COR-L47 (cell line): ENCODE measurements around the gene ZFAND3.
"Not testable (repeated sequence)": the region's sequence is repeated elsewhere in the genome, so short reads cannot be mapped to it uniquely, and the experiment has no call there.

Source experiments
- DNase-seq: peaks from one replicate; lab custom pipeline; 2025; lab: John Stamatoyannopoulos, UW

Gene ZFAND3

GRCh38 chr6:38049861-38050397, 230.4 kb downstream of the ZFAND3 start:
- not testable (repeated sequence) for DNase-seq

GRCh38 chr6:38051819-38052434, 232.4 kb downstream of the ZFAND3 start:
- no peak for DNase-seq

DNA sequence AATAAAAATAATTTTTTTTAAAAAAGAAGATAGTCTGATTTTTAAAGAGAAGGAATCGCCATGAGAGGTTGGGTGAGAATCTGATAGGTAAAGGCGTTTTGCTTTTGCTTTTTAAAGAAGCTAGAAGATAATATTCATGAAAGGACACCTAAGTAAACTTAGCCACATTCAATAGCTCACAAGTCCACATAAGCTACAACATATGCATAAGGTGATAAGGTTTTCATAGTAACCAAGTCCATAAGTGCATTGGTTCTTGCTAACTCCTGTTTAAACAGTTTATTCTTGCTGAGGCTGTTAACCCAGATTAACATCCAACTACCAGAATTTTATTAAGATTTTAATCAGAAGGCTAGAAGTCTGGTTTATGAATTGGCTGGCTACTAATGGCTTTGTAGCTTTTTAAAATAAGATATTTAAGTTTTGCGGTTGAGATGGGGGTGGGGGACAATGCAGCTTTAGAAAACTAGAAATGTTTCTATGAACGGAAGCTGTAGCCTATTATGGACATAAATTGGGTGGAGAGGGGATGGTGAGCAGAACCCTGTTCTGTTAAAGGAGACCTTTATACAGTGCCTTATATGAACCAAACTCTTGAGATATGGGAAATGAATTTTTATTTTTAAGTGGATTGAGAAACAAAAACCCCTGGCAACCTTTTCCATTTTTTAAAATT, 235.1 kb downstream of the ZFAND3 start:
- no peak for DNase-seq

DNA sequence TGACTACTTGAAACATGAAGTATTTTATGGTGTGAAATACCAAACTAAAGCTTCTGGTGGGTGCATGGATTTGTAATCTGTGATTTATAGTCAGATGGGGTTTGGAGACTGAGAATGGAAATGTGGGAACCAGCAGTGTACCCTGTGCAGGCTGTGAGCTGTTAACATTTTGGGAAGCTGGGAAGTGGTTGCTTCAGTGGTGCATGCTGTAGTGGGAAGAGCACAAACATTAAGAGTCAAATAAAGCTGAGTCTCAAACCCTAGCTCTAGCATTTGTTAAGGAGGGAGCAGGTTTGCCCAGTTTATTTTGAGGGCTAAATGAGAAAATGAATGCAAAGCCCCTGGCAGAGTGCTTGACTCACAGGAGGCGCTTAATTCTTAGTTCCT, 235.7 kb downstream of the ZFAND3 start:
- no peak for DNase-seq

- no peak for DNase-seq
Observed at GRCh38 chr6:38056361-38056760, 236.8 kb downstream of the ZFAND3 start.

- no peak for DNase-seq
Observed at GRCh38 chr6:38057994-38058393, 238.5 kb downstream of the ZFAND3 start.

- no peak for DNase-seq
Observed at GRCh38 chr6:38062066-38062465, 242.5 kb downstream of the ZFAND3 start.

DNA sequence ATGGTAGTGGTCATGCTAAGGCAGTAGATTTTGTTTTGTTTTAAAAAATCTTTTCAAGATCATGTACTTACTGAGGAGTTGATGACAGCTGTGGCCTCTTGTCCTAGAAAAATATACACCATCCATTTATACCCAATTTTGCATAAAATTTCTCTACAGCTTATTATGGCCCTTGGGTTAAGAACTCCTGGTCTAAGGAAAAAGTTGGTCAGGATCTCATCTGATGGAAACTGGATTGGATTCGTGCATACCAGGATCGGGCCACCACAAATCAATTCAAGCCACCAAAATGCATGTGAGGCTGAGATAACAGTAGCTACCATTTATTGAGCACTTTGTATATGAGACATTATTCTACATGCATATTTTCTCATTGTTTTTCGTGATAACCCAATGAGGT, 244.4 kb downstream of the ZFAND3 start:
- DNase-seq, result no peak

DNA sequence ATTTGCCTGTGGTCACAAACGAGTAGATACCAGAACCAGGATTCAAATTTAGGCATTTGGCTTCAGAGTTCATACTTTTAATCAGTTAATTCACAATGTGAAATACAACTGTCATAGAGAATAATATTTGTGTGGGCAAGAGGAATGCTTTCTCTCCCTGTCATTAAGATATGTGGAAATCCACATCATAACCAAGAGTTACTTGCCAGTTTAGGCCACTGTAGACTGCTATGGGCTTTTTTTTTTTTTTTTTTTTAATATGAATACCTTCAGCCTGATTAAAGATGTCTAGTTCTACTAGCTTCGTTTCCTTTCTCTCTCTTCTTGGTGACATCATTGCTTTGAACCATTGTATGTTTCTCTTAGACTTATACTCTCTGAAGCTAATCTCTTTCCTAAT, 244.9 kb downstream of the ZFAND3 start:
- DNase-seq, result no peak

DNA sequence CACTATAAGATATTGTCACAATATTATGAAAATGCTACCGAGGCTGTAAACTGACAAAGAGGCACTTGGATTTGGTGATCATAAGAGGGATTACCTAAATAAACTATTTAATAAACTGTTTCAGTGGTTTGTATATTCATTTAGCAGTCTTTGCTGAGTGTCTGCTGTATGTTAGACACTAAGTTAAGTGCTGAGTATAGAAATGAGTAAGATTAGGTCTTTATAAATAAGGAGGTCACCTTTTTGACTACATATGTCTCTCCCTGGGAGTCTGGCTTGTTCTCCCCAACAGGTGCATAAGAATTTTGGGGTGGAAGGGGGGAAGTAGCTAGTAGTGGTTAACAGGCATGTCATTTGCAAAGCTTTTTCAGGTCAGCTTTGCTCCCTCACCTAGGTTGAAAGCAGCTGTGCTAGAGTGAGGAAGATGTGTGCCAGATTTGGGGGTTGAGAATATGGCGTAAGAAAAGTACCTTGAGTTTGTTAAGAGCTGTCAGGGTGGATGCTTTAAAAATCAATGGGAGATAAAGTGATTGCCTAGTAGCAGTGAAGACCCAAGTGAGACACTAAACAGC, 246.3 kb downstream of the ZFAND3 start:
- no peak for DNase-seq

DNA sequence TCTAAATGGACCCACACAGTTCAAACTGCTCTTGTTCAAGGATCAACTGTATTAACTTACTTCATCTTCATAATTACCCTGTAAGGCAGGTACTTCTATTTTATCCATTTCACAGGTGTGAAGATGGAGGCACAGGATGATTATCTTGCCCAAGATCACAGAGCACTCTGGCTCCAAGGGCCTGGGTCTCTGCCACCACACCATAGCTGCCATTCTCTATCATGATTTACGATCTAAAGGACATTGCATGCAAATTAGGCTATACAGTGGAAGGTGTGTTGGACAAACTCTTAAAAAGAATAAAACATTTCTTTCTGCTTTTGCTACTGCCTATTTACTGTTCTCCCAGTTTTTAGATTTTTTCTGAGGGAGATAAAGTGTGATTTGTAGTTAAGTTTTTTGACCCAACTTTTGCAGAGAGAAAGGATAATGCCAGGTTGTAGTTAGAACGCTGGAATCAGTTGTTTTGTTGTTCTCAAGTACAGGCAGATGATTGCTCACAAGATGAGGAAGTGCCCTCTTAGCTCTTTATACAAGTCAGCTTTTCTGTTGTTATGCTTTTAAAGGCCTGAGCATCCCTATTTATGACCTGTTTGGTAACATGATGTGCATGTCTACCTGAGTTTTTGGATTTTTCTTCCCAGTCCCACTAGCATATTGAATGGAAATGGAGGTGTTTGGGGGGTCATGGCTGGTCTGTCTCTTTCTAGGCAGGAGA, 247.9 kb downstream of the ZFAND3 start:
- DNase-seq, result no peak

GRCh38 chr6:38068854-38069590, 249.5 kb downstream of the ZFAND3 start:
- DNase-seq, result no peak

- no peak for DNase-seq
Observed at GRCh38 chr6:38077488-38078030, 258.0 kb downstream of the ZFAND3 start.

GRCh38 chr6:38078671-38079070, 259.1 kb downstream of the ZFAND3 start:
- no peak for DNase-seq

- no peak for DNase-seq
Observed at GRCh38 chr6:38079107-38079506, 259.6 kb downstream of the ZFAND3 start.

GRCh38 chr6:38079537-38079936, 260.0 kb downstream of the ZFAND3 start:
- DNase-seq, result no peak

DNA sequence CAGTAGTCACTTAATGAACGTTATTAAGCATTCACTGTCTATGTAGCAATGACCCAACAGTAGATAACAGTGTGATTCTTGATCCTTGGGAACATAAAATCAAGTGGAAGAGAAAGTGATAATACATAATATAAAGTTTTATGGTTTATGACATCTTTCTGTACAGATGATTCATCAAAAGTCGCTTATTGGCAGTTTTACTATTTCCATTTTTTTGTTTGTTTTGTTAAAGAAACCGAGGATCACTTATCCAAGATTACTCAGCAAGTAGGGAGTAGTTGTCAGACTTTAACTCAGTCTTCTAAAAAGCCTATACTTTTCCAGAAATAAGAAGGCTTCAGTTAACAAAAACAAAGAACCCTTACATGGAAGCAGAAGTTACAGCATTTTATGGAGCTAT, 260.8 kb downstream of the ZFAND3 start:
- no peak for DNase-seq

DNA sequence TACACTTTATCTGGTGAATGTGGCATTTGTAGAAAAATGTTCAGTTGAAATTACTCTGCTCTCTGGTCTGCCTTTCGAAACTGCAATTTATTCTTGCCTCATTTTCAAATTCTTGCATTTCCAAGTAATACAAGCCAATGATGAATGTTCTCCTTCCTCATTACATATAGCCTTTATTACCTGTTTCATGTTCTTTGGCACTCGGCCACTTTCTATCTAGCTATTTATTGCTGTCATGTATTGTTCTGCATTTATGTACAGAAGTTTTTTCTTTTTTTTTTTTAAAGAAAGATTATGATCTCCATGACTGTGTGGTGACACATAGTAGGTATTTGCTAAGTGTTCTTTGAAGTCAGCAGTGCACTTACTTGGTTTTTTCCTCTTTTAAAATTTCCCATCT, 261.4 kb downstream of the ZFAND3 start:
- DNase-seq, result no peak

DNA sequence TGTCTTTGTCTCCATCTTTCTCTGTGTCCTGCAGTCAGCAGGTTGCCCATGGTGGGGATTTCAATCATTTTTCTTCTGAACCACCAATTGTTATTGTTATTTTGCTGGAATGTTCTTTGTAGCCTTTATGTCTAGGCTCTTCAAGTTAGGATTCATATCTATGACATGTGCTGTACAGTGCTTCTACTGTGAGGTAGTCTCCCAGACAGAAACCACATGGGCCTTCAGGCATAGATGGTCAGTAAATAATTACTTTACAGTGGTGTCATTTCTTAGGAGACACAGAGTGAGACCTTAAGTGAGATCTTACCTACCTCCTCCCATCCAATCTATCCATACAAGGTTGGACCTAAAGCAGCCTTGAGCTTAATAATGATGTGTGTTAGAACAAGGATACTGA, 265.5 kb downstream of the ZFAND3 start:
- DNase-seq, result no peak

DNA sequence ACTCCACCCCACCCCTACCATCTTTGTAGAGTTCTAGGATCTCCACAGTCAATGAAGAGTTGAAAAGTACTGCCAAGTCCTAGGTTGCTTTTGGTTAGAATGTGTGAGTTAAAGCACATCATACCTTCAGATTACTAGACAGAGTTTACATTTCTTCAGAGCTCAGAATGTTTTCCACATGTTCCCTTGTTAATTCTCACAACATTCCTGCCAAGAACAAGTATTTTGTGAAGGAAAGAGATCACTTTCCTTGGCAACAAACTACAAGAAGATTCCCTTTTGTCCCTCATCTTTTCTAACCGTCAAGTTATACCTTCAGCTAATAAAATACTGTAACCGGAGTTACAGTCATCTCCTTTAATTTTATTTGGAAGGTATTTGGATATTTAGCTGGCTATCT, 266.8 kb downstream of the ZFAND3 start:
- DNase-seq, result no peak

DNA sequence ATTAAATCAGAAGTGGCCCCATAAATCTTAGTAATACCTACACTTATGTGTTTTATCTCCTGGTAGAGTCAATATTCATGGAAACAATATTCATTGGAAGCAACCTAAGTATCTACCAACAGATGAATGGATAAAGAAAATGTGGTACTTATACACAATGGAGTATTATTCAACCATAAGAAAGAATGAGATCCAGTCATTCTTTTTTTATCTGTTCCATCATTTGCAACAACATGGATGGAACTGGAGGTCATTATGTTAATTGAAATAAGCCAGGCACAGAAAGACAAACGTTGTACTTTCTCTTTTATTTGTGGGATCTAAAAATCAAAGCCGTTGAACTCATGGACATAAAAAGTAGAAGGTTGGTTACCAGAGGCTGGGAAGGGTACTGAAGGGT, 268.5 kb downstream of the ZFAND3 start:
- DNase-seq, result no peak

GRCh38 chr6:38088829-38089228, 269.3 kb downstream of the ZFAND3 start:
- DNase-seq, result no peak
